GM21528 (cell line): ENCODE results near the gene PECR.

Experiments
- ATAC-seq: cut with Tn5 transposase; IDR thresholded peaks from one replicate; pipeline ENCODE4 v1.9.1; 2021; ENCODE audit warnings: mild to moderate bottlenecking, moderate library complexity; ENCODE audit not compliant: unreplicated experiment, low FRiP score

The PECR gene

DNA sequence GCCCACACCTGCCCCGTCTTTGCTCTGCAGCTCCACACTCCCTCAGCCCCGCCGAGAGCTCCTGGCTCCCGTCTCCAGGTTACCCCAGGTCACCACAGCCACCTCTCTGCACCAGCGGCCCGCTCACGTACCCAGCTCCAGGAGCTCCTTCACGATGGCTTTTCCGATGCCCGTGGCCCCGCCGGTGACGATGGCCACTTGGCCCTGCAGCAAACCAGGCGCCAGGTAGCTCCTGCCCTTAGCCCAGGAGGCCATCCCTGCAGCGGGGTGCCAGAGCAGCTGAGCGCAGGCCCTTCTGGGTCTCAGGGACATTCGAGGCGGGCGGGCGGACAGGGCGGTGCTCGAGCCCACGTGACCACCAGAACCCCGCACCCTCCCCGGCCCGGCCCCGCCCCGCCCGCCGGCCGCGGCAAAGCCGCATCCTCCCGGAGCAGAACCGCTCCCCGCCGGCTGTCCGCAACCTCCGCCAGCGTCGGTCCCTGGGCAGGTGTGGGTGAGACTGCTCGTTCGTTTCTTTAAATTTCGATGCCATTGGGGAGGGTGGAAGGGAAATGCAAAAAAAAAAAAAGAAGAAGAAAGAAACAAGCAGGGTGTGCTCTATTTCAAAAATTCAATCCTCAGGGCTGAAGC is at the start of gene PECR, which contains the start of gene TMEM169:
PECR (minus strand) TSS at position 323 of the 630 bp plus-strand sequence; CDS start at position 255, 68 bp downstream.
TMEM169 (plus strand) TSS at position 433 of the 630 bp plus-strand sequence. CDS start 14,045 bp downstream, outside the sequence.
- peak; percentile 96 for ATAC-seq

DNA sequence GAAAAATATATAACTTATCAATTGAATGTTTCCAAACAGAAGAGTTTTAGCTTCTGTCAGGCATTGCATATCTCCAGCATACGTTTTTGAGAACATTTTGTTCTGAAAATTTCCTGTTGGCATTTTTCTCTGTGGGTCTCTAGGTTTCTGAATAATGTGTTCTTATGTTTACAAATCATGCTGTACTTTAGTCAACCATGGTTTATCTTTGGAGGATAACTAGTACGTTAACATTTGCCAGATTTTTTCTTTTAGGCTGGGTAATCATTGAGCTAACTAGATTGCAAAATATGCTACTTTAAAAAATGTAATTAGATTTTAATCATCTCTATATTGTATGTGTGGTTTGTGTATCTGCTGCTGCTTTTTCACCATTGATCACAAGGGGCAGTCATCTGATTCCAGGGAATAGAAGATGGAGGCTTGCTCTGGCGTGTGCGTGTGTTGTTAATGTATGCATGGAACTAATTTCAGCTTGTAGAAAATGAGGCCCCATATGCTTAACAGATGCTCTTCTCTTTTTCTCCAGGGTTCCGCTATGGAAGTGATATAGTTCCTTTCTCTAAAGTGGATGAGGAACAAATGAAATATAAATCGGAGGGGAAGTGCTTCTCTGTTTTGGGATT is 48.9 kb upstream of the PECR start:
- ATAC-seq = no peak

DNA sequence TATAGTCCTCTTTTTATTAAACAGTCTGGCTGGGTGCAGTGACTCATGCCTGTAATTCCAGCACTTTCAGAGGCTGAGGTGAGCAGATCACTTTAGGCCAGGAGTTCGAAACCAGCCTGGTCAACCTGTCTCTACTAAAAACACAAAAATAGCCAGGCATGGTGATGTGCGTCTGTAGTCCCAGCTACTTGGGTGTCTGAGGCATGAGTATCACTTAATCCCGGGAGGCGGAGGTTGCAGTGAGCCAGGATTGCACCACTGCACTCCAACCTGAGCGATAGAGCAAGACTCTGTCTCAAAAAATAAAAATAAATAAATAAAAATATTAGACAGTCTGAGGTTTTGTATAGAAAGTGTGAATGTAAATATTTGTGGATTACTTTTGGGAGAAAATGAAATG is 45.3 kb upstream of the PECR start:
- ATAC-seq = no peak

DNA sequence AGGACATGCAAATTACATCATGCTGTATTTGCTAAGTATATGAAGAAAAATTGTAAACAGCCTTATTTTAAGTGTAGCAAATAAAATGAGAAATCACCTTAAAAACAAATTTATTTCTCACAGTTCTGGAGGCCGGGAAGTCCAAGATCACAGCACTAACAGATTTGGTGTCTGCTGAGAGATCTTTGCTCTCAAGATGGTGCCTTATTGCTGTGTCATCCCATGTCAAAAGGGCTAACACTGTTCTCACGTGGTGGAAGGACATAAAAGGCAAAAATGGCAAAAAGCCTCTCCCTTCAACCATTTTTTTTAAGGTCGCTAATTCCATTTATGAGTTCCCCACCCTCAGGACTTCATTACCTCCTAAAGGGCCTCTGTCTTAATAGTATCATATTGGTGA is 39.6 kb upstream of the PECR start:
- no peak for ATAC-seq

DNA sequence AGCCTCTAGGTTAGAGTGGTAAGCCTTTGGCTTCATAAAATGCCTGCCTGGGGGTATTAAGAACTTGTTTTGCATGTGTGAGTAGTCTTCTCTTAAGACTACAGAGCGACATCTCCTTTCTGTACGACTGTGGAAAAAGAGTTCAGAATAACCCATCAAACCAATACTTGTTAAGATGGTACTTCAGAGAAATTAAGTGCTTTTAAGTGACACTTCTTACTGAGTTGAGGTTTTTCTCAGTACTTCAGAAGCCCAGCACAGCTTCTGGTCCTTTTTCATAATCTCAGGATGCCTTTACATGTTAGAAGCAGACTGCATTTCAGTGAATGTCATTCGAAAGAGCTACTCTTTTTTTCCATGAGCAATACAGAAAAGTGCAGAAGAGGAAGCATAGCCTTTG is 38.4 kb upstream of the PECR start:
- ATAC-seq = no peak

DNA sequence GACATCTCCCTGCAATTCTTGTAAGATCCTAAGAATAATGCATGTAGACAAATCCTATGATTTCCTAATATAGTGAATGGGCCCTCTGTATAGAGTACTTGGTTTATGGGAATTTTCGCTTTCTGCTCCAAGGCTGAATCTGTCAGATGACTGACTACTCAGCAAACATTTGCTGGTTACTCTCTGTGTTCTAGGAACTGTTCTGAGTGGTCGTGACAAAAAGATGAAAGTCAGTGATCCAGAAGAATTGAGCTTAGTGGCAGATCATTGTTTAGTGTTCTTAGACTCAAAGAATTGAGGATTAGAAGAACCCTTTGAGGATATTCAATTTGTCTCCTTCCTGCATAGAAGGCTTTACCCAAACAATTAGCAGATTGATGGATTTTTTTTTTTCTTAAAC is 37.5 kb upstream of the PECR start:
- ATAC-seq = no peak

DNA sequence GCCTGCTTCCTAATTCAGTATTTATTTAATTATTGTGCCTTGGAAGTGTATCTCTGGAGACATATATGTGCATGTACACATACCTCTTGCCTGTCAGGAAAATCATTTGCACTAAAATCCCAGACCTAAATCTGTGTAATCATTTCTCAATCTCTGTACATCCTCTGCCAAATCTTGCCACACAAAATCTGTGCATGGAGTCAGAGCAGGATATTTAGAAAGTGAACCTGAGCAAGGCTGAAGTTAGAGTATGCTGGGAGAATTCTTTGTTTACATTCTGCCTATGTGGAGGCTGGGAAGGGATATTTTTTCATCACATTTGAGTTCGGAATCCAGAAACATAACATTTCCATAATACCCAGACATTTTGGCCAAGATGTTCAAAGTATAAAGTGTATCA is 36.9 kb upstream of the PECR start:
- no peak for ATAC-seq

DNA sequence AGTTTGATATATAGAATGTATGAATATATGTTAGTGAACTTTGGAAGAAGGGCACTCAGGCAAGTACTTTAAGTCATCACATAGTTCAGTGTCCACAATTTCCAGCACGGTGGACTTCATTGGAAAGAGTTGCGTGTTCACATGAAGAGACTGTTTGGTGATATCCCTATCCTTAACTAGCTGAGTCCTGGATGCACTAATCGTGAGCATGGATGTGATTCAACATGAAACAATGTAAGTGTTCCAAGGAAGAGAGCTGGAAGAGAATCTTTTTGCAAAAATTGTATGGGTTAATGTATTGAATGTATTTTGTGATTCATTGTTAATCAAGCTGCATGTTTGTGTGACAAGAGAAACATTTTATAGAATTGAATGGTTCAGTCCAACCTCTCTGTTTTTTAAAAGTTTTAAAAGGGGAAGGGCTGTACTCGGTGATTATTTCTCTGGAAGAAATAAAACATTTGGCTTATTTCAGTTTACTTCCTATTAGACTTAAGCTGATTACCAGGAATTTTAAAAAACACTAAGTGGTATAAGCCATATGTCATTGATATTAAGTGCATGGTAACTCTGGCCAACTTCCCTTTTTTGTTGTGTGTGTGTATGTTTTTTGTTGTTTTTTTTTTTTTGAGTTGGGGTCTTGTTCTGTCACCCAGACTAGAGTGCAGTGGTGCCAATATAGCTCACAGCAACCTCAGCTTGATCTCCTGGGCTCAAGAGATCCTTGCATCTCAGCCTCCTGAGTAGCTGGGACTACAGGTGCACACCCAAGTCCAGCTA is 36.1 kb upstream of the PECR start:
- ATAC-seq = no peak

DNA sequence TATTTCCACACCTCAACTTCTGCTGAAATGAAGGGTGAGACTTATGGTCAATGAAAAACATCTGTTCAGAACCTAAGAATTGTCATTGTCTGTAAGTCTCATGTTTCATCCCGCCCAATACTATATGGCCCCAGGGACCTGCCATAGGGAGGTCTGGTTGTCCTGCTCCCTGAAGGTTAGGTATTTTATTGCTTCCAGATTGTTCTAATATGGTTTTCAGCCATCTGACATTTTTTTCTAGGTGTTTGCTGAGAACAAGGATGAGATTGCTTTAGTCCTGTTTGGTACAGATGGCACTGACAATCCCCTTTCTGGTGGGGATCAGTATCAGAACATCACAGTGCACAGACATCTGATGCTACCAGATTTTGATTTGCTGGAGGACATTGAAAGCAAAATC is 34.8 kb upstream of the PECR start:
- ATAC-seq = no peak

DNA sequence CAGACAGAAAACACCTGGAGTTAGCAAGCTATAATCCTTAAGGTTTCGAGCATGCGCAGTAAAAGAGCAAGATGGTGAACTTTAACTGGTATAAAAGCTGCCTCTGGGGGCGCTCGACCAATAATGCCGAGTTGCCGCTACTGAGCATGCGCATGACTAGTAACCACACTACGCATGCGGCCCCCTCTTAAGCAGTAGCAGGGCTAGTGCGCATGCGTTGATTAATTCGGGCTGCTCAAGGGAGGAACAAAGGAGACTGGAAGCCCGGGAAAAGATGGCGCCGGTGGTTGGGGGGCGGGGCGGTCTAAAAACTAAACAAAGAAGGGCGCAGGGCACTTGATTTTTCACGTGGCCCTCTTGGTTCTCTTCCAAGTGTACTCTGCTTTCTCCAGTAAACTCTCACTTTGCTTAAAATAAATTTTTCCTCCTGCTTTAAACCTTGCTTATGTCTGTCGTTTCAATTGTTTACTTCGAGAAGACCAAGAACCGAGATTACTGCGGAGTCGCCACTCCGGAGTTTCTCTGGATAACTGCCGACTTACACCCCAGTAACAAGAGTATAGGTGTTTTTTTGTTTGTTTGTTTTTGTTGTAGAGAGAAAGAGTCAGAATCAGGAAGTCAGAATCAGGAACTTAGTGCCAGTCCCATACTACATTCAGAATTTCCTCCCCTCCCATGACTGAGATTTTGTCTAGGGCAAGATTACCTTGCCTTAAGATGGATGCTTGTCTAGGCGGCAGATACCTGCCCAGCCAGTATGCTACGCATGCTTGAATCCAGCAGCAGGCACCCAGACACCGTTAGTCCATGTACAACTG is 33.3 kb upstream of the PECR start:
- peak; percentile 45 for ATAC-seq

DNA sequence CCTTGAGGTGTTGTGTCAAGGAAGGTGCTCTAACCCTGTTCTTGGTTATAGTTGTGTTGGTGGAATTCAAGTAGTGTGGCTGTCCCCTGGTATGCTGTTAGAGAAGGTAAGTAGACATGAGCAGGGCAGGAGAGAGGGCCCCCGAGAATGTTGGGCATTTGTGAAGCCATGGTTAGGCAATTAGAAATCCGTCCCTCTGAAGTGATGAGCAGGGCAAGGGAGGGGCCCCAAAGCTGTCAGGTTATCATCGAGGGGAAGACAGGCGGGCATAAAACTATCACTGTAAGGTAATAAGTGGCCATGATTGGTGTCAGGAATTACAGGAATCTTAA is 32.7 kb upstream of the PECR start:
- peak; percentile 2 for ATAC-seq

DNA sequence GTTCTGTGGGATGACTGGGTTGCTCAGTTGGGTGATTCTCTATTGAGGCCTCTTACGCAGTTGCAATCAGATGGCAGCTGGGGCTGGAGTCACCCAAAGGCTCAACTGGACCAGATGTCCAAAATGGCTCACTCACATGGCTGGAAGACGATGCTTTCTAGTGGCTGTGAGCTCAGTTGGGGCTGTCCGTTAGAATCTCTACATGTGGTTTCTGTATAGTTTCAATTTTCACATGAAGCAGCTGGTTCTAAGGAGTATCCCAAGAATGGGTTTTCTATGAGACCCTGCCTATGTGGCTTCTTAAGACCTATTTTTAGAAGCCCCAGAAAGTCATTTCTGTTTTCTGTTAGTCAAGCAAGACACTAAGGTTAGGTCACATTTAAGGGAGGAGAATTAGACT is 32.0 kb upstream of the PECR start:
- ATAC-seq = peak; percentile 69

DNA sequence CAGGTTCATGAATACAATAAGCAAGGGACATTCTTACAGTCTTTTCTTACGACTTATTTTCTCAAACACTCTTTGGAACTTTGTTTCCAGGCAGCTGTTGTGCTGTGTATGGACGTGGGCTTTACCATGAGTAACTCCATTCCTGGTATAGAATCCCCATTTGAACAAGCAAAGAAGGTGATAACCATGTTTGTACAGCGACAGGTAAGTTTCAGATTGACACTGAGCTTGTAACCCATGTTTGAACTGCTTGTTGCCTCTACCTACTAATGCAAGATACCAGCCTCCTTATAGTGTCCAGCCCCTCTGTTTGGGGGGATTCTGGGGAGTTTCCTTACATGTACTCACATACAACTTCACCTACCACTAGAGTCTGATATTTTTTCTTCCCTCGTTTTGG is 31.3 kb upstream of the PECR start:
- ATAC-seq = no peak

DNA sequence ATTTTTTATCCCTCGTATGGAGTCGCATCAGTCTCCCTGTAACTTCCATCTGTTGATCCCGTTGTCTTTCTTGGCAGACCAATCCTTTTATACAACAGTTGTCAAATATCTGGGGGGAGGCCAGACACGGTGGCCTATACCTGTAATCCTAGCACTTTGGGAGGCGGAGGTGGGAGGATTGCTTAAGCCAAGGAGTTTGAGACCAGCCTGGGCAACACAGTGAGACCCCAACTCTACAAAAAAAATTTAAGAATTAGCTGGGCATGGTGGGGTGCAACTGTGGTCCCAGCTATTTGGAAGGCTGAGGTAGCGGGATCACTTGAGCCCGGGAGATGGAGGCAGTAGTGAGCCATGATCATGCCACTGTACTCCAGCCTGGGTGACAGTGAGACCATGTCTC is 29.5 kb upstream of the PECR start:
- ATAC-seq = no peak

DNA sequence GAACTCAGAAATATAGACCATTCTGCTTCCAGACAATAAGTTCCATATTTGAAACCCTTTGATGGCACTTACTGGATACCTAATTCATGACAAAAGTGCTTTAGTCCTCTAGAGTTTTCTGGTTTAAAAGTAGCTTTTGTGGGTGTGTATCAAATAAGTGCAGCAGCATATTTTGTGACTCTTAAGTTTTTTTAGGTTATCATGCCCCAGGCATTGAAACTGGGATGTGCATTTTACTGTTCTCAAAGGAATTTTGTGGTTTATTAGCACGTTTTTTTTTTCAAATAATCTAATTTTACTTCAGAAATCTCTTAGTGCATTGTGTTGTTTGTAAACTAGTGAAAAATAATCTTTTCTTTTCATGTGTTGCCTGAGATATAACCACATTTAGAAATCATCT is 29.0 kb upstream of the PECR start:
- no peak for ATAC-seq

DNA sequence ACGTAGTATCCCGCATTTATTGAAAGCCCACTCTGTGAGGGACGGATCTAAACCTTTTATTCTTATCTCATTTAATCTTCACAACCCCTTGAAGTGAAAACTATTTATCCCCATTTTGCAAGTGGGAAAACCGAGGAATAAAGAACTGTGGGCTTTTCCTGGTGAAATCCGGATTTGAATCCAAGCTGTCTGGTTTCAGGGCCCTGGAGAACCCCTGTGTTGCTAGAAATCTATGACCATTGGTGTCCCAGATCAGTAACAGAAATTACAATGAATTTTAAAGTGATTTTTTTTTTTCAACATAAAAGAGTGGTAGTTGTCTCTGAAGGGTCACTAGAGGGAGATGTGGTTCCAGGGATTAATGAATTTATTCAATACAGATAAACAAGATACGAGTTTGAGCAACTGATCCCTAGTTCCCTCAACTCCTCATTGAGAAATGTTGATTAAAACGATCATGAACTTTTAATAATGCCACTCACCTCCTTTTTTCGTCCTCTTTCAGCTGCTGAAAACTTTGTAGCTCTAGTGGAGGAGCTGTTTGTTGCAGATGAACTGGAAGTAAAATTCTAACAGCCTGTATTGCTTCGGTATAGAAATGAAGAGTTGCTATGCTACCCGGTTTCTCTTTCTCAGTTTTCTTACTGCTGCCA is 28.5 kb upstream of the PECR start:
- no peak for ATAC-seq

DNA sequence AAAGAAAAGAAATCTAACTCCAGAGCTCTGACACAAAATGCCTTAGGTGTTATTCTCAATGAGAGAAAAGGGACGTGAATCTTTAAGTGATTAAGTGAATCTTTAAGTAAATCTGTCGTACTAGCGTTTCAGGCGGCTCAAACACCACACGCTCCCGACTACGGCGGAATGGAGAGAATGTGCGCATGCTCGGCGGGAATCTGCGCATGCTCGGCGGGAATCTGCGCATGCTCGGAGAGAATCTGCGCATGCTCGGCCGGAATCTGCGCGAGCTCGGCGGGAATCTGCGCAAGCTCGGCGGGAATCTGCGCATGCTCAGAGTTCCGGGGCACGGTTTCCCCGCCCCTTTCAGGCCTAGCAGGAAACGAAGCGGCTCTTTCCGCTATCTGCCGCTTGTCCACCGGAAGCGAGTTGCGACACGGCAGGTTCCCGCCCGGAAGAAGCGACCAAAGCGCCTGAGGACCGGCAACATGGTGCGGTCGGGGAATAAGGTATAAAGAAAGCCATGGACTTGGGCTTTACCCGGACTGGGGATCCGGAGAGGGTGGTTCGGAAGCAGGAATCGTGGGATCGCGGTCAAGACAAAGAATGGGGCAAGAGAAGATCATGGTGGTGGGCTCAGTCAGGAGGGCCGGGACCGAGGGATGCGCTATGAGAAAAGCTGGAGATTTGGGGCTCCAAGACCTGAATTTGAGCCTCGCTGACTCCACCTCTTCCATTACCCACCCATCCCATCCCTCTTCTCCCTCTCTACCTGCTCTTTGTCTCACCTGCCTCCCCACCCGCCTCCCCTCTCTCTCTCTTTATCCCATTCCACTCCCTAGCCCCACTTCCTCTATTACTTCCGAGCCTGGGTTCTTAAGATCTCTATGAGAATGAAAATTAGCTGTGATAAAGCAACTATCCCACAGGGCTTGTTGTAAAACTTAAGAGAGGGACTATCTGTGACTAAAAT is 27.6 kb upstream of the PECR start, which contains the start of gene XRCC5:
XRCC5 (plus strand) TSS at position 382 of the 955 bp plus-strand sequence; CDS start at position 471, 89 bp downstream.
- peak; percentile 58 for ATAC-seq

DNA sequence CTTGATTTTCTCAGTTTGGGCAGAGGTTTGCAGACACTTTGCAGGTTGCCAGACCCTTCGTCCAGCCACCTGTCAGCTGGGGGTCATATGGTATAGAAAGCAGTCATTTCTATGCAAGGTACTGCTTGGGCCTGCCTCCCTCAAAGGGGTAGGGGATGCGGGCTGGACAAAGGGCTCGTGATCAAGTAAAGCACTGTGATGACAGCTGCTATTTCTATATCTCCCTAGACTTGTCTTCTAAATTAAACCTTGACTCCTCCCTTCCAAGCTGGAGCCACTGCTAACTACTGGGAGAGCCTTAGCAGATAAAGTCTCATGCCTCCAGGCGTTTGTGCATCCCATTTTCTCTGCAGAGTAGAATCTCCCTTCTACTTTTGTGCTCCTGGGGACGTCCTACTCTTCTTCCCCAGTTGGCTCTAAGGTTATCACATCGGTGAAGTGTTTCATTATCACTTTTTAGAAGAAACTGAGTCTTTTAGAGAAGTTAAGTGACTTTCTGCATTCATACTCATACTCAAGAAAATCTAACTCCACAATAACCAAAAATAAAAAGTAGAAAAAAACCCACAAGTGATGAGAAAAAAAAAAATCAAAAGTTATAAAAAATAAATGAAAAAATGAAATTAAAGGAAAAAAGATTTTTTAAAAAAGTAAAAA is 26.8 kb upstream of the PECR start:
- ATAC-seq = no peak

DNA sequence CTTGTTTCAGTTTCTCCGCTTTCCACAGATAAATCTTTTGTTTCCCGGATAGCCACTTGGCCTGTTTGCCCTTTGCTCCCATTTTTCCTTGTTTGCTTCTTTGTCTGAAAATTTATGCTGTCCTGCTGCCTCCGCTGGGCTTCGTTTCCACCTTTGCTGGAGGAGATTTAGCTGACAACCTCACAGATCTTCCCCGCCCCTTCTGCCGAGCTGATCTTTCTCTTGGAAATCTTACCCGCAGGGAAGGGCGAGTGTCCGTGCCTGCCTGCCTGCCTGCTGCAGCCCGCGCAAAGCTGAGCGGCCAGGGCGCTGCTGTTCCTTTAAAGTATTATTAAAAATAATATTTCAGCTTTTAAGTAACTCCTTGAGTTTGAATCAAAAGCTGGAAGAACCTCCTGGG is 26.2 kb upstream of the PECR start:
- no peak for ATAC-seq
